DMS53 (cell line): ENCODE data around the gene PTCD2.
"Not testable (repeated sequence)": the region's sequence is repeated elsewhere in the genome, so short reads cannot be mapped to it uniquely, and the experiment has no call there.

Experiments used
- DNase-seq: peaks from one replicate; lab custom pipeline; 2025; lab: John Stamatoyannopoulos, UW

PTCD2 gene

GRCh38 chr5:72379936-72380335 lies 59.8 kb downstream of the PTCD2 start:
- no peak for DNase-seq

DNA sequence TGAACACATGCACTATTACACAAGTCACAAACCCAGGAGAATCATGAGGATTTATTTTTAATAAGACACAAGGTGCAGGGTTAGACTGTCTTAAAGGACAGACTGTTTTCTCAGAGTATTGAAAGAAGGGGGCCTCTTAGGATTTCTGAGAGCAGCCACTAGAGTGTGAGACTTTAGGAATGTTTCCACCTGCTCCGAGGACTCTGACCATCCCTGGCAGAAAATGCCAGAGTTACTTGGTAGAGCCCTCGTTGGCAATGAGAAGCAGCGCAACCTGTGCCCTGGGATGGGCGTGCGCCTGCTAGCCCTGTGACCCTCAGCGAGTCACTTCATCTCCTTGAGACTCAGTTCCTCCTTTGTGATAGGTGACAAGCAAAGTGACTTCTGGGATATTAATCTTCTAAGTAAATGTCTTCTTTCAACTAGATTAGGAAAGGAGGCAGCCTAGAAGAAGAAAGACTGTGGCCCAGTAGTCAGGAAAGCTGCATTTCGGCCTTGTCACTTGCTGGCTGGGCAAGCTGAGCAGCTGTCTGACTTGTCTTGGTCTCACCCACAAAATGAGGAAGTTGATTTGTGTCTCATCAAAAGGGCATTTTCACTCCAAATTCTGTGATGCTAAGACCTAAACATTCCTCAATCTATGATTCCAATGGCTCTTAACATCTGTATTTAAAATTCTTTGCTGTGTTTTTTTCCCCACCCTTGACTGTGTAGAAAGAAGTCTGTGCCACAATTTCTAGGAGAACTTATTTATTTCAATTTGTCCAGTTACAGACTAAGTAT lies 60.5 kb downstream of the PTCD2 start:
- no peak for DNase-seq

GRCh38 chr5:72383280-72383679 lies 63.1 kb downstream of the PTCD2 start:
- no peak for DNase-seq

GRCh38 chr5:72383726-72384125 lies 63.6 kb downstream of the PTCD2 start:
- DNase-seq: no peak

- DNase-seq: no peak
These were observed 66.5 kb downstream of the PTCD2 start for GRCh38 chr5:72386639-72387038.

GRCh38 chr5:72387985-72388384 lies 67.8 kb downstream of the PTCD2 start:
- DNase-seq: no peak

DNA sequence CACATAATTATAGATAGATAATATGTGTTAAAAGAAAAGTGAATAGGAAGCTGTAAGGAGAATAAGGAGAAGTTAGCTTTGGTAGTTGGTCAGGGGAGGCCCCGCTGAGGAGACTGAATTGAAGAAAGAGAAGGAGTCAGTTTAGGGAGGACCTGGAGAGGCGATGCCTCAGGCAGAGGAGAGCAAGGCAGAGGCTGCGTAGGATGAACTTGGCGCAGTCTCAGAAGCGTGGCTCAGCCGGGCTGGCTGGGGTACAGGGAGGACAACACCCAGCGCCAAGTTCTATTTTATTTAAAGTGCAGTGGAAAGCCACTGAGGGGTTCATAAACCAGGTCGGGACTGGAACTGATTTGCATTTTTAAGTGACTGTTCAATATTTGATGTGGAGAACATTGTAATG lies 68.5 kb downstream of the PTCD2 start:
- DNase-seq: no peak

DNA sequence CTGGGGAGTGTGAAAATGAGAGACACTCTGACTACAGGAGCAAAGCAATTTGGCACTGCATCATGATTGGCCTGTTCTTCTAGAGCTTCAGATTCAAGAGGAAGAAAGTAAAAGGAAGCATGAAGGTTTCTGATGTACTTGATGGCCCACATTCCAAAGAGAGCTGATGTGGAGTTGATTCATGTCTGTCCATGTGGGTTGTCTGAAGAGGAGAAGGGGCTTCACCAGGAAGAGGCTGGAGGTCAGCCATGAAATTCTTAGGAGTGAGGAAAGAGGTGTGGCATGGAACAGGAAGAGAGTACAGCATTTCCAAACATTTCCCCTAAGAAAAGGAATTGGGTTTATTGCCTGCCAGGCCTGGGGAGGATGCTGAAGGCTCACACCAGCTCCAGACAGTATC lies 70.7 kb downstream of the PTCD2 start:
- DNase-seq: no peak

- peak; percentile 32 for DNase-seq
These were observed 72.2 kb downstream of the PTCD2 start for GRCh38 chr5:72392326-72392733.

DNA sequence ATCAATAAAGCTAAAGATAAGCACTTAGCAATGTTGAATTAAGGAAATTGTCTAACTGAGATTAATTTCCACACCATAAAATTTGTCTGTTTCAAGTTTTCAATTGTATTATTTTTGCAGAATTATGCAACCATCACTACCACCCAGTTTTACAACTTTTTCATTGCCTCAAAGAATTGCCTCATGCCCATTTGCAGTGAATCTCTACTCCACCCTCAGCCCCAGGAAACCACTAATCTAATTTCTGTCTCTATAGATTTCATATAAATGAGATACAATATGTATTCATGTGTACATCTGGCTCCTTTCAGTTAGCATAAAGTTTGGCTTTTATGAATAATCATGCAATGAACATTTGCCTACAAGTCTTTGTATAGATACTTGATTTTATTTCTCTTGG lies 72.9 kb downstream of the PTCD2 start:
- no peak for DNase-seq

DNA sequence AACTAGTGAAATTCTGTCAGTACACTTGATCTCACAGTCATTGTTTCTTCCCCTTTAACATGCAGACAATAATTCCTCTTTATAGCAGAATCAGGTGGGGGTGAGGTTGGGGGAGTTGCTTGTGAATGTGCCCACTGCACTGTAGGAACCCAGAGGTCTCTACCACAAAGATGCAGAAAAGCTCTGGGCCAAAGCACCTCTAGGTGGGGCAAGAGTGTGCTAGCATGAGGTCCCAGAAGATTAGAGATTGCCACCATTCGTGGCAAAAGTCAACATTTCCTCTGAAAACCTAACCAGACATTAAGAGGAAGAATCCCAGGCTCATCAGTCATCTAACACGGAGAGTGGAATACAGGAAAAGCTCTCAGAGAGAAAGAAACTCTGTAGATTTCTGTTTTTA lies 74.5 kb downstream of the PTCD2 start:
- DNase-seq: peak; percentile 31

GRCh38 chr5:72397836-72398235 lies 77.7 kb downstream of the PTCD2 start:
- no peak for DNase-seq

DNA sequence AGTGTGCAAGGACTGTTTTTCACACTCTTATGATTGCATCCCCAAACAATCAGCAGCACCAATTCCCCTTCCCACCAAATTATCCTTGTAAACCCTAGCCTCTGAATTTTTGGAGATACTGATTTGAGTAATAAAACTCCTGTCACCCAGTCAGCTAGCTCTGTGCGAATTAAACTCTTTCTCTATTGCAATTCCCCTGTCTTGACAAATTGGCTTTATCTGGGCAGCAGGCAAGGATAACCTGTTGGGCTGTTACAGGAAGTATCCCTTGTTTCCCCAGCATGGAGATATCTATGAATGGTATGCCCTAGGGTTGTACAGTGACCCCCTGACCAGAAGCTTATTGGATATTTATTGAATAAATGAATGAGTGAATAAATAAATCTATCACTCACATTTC lies 80.8 kb downstream of the PTCD2 start:
- DNase-seq: no peak

GRCh38 chr5:72402381-72402890 lies 82.3 kb downstream of the PTCD2 start:
- no peak for DNase-seq

DNA sequence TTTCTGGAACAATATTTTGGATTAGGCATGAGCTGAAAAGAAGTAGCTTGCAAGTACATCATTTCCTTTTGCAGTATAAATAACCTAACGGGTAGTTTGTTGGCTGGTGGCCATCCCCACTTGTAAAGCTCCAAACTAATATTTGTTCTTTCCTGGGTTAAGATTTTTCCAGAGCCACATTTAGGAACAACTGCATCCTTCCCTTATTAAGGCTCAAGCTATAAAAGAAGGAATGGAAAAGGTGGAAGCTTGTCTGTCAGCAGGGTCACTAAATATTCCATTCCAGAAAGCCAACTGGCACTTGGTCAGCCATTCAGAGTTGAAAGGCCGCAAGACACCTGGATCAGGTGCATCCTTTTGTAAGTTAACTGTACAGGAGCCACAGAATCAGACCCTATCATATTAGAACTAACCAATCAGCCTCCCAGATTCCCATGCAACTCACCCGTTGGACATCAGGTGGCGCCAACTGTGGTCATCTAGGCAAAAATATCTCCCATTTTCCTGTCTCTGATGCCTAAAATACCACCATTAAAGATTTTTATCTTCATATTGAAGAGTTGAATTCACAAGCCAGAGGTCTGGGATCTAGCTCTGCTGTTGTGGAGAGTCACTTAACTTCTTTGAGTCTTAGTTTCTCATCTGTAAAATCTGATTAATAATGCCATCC lies 82.9 kb downstream of the PTCD2 start:
- peak; percentile 49 for DNase-seq

- DNase-seq: not testable (repeated sequence)
These were observed 84.6 kb downstream of the PTCD2 start for GRCh38 chr5:72404771-72405170.

GRCh38 chr5:72407078-72407477 lies 86.9 kb downstream of the PTCD2 start:
- no peak for DNase-seq

DNA sequence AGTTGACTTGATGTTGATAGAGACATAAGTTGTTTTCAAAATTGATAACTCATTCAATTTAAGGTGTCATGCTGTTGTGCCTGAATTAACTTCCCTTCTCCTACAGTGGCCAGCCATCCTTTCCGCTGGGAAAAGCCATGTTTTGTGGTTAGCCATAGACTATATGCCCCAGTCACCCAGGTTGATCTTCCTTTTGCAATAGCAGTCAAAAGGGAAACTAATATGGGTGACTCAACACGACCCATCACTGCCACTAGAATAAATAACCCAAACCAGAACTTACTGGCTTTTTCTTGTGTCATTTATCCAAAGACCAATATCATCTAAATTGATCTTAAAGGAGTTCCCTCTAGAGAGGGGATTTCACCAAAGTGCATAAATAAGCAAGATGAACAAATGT lies 87.4 kb downstream of the PTCD2 start:
- no peak for DNase-seq

DNA sequence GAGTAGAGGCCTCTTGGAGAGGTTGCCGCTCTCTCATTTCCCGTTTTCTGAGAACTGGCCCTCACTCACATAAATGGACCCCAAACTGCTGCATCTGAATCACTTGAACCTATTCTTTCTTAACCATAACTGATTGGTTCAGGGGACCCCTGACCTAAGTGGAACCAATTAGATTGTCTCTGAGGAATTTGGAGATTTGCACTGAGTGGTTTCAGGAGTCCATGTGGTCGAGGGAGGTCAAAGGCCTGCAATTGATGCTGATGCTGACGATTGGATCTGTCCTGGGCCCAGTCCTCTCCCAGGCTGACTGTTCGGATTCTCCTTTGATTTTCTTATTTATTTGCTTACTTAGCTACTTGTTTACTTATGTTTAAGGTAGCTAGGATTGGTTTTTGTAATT lies 88.0 kb downstream of the PTCD2 start:
- DNase-seq: no peak

DNA sequence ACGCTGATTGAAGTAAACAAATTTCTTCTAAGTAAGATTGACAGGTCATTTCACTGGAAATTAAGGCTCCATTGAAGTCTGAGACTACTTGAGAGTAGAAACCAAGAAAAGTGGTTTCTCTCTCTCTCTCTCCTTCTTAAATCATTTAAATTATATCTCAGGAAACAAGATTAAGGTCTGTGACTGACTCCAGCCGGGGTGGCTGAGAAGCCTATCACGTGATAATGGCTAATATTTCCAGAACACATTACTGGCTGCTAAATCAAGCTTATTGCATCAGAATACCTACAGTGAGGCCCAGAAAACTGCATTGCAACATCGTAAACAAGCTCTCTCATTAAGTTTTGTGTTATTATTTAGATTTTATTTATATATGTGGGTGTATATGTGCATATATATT lies 88.4 kb downstream of the PTCD2 start:
- DNase-seq: no peak

GRCh38 chr5:72410688-72411295 lies 90.6 kb downstream of the PTCD2 start:
- no peak for DNase-seq

- no peak for DNase-seq
These were observed 92.3 kb downstream of the PTCD2 start for GRCh38 chr5:72412283-72413055.
